Neural crest cell (in vitro differentiated cells): ENCODE measurements around the gene JPT2. TPM values are rescaled to one million over a fixed set of nuclear protein-coding genes. Genes with fewer than 3 reads are reported as not detected.

Experiments used
- DNase-seq: peaks from one replicate; pipeline ENCODE4 v3.0.0; 2021; ENCODE audit warnings: low read depth, mixed read lengths, low spot score
- H3K27ac Mint-ChIP-seq: one replicate; pipeline ENCODE4 v1.8.0; 2021; ENCODE audit warnings: mild to moderate bottlenecking, mixed read lengths; ENCODE audit not compliant: unreplicated experiment
- H3K27me3 Mint-ChIP-seq: 2 replicates; pipeline ENCODE4 v1.8.0; 2021; ENCODE audit warnings: low read depth, mild to moderate bottlenecking, mixed read lengths
- H3K36me3 Mint-ChIP-seq: 2 replicates; pipeline ENCODE4 v1.8.0; 2021; ENCODE audit warnings: low read depth, mild to moderate bottlenecking, mixed read lengths
- H3K4me1 Mint-ChIP-seq: 2 replicates; pipeline ENCODE4 v1.8.0; 2021; ENCODE audit warnings: mixed read lengths
- H3K4me3 Mint-ChIP-seq: one replicate; pipeline ENCODE4 v1.8.0; 2021; ENCODE audit warnings: mild to moderate bottlenecking, mixed read lengths
- H3K9me3 Mint-ChIP-seq: 2 replicates; pipeline ENCODE4 v1.8.0; 2021; ENCODE audit warnings: mixed read lengths
- long read RNA-seq: library from polyadenylated mRNA; unstranded; transcript quantifications from one replicate; pipeline ENCODE4 v2.0.0, GENCODE V29; 2020
- total RNA-seq: library from RNA; stranded (reverse); gene quantifications from 2 replicates; pipeline ENCODE4 v1.2.1, GENCODE V29; 2021
- TF ChIP-seq, protein P1 (sequence below): fragments of 200-600 bp; sonication (generic); conservative IDR thresholded peaks from 2 replicates; pipeline ENCODE4 v1.5.0; 2021; ENCODE audit warnings: antibody characterized with exemption, mild to moderate bottlenecking

JPT2 gene, protein sequence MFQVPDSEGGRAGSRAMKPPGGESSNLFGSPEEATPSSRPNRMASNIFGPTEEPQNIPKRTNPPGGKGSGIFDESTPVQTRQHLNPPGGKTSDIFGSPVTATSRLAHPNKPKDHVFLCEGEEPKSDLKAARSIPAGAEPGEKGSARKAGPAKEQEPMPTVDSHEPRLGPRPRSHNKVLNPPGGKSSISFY
- total RNA-seq, result 247 and 261 TPM in 2 replicates
- long read RNA-seq, transcript JPT2-201 (5 exons, 3,718 nt), result major isoform, 20 of 119 reads
- long read RNA-seq, partial matches to known transcripts, result 0 of 119 reads
- long read RNA-seq, other reads (novel, unspliced or antisense), result 98 of 119 reads

DNA sequence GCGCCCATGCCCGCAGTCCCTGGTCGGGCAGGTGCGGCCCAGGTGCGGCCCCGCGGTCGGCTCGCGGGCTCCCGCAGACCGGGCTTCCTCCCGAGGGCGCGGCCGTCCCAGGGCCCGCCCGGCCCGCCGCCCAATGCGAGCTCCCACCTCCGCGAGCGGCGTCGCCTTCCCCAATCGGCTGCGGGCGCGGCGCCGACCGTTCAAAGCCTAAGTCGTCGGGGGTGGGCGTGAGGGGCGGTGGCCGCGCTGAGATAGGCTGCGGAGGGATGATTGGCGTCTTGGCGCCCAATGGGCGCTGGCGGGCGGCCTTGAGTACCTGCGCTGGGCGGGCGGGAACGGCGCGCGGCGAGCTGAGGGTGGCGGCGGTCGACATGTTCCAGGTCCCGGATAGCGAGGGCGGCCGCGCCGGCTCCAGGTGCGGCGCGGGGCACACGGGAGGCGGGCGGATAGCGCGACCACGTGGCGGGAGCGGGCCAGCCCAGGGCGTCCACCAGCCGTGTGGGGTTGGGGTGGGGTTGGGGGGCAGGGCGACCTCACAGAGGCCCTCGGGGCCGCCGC lies at the start of gene JPT2:
JPT2 (plus strand) TSS at position 338 of the 558 bp plus-strand sequence; CDS start at position 372, 34 bp downstream.
- Mint-ChIP-seq H3K27me3 (no peaks in the 10 kb centered on the region), H3K4me1 (peaks cover 31% of the 10 kb centered on the region), H3K9me3 (no peaks in the 10 kb centered on the region), H3K27ac (peak within 1 kb of the TSS; percentile 55), H3K4me3 (peak within 1 kb of the TSS; percentile 94), H3K36me3 (peaks cover 2% of the 10 kb centered on the region)
- peak; percentile 89 for DNase-seq
- TF ChIP-seq, protein P1, sequence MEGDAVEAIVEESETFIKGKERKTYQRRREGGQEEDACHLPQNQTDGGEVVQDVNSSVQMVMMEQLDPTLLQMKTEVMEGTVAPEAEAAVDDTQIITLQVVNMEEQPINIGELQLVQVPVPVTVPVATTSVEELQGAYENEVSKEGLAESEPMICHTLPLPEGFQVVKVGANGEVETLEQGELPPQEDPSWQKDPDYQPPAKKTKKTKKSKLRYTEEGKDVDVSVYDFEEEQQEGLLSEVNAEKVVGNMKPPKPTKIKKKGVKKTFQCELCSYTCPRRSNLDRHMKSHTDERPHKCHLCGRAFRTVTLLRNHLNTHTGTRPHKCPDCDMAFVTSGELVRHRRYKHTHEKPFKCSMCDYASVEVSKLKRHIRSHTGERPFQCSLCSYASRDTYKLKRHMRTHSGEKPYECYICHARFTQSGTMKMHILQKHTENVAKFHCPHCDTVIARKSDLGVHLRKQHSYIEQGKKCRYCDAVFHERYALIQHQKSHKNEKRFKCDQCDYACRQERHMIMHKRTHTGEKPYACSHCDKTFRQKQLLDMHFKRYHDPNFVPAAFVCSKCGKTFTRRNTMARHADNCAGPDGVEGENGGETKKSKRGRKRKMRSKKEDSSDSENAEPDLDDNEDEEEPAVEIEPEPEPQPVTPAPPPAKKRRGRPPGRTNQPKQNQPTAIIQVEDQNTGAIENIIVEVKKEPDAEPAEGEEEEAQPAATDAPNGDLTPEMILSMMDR, result no peak

DNA sequence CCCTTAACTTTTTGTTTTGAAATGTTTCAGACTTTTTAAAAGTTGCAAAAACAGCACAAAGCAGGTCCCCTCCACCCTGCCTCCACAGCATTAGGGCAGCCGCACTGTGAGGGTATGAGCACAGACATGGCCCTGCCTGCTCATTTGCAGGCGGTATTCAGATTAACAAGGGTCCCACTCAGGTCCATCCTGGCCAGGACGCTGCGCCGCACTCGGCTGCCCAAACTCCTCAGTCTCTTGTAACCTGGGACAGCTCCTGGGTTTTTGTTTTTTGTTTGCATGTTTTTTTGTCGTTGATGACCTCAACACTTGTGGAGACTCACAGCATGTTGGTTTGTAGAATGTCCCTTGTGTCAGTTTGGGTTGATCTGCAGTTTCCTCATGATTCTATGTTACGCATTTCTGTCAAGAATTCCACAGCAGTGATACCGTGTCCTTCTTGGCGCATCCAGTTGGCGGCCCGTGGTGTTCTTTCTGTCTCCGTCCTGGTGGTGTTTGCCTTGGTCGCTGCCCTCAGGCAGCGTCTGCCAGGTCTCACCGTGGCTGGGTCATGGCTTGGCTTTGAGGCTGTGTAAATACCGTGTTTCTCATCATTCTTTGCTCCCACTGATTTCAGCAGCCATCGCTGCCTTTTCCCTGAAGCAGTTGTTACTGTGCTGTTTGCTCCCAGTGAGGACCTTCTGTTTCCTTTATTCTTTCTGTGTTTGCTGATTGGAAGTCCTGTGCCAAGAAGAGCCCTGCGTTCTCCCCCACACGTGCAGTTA lies 47.4 kb upstream of the JPT2 start:
- Mint-ChIP-seq H3K9me3 (no peaks in the 10 kb centered on the region), H3K4me1 (peaks cover 4% of the 10 kb centered on the region), H3K4me3 (no peak overlapping the region), H3K27me3 (no peaks in the 10 kb centered on the region), H3K27ac (no peak overlapping the region), H3K36me3 (peaks cover 6% of the 10 kb centered on the region)
- TF ChIP-seq, protein P1, result no peak
- no peak for DNase-seq

DNA sequence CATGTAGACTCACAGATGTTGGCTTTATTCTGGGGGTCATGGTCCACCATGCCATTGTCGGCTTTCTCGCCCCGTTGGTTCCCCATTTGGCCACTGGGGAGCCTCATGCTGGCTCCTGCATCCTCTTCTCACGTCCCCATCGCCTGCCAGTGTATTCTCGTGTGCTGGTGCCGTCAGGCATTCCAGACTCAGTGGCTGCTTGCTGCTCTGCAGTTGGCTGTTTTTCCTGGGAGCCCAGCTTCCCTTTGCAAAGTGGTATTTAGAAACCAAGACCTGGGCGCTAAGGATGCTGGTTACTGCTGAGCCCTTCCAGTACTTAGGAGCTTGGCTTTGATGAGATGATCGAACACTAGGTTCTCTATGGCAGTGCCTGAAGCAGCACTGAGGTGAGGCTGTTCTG lies 46.8 kb upstream of the JPT2 start:
- H3K27me3 Mint-ChIP-seq, result no peaks in the 10 kb centered on the region
- peaks cover 6% of the 10 kb centered on the region for H3K36me3 Mint-ChIP-seq
- no peak overlapping the region for H3K27ac Mint-ChIP-seq
- H3K4me1 Mint-ChIP-seq, result peaks cover 4% of the 10 kb centered on the region
- H3K9me3 Mint-ChIP-seq, result no peaks in the 10 kb centered on the region
- no peak for DNase-seq
- TF ChIP-seq, protein P1, result no peak
- no peak overlapping the region for H3K4me3 Mint-ChIP-seq

DNA sequence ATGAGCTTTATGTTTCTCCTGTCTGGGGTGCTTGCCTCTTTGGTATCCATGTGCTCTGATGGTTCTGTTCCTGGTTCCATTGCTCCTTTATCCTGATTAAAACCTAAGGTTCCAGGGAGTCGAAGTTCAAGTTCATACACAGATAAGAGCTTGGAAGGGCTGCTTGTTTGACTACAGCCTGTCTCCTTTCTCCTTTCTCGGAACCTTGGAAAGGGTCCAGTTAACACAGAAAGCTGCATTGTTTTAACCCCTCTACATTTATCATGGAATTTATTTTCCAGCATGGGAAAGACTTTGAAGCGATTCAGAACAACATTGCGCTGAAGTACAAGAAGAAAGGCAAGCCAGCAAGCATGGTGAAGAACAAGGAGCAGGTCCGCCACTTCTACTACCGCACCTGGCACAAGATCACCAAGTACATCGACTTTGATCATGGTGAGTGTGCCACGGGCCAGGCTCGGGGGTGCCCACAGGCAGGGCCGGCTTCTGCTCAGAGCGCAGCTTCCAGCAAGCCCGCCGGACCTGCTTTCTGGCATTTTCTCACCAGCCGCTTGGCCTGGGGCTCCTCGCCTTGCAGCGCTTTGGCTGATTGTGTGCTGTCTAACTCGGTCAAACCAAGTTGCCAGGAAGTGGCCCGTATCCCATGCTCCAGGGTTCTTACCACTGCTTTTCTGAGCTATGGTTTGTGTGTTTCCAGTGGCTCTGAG lies 46.0 kb upstream of the JPT2 start:
- no peak overlapping the region for H3K4me3 Mint-ChIP-seq

DNA sequence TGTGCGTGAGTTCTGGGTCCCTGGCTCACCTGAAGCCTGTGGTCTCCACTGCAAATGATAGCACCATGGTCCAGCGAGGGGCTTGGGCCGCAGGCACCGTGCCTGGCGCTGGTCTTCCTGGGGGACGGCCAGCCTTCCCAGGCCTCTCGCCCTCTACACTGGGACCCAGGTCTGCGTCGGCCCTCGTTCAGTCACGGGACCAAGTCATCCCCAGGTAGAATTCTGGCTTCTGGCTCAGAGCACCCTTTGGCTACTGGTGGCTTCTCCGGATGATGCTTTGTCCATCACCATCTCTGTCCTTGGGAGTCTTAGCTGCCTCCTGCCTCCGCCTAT lies 45.5 kb upstream of the JPT2 start:
- no peak overlapping the region for H3K4me3 Mint-ChIP-seq
- H3K4me1 Mint-ChIP-seq, result peaks cover 4% of the 10 kb centered on the region
- no peak overlapping the region for H3K27ac Mint-ChIP-seq
- no peaks in the 10 kb centered on the region for H3K27me3 Mint-ChIP-seq
- TF ChIP-seq, protein P1, result no peak
- H3K36me3 Mint-ChIP-seq, result peaks cover 6% of the 10 kb centered on the region
- no peak for DNase-seq
- H3K9me3 Mint-ChIP-seq, result no peaks in the 10 kb centered on the region

More for the DNA sequence above, 46.0 kb upstream of the JPT2 start:
- DNase-seq, result no peak
- Mint-ChIP-seq H3K4me1 (peaks cover 4% of the 10 kb centered on the region), H3K36me3 (peaks cover 6% of the 10 kb centered on the region), H3K9me3 (no peaks in the 10 kb centered on the region), H3K27ac (no peak overlapping the region), H3K27me3 (no peaks in the 10 kb centered on the region)
- TF ChIP-seq, protein P1, result no peak
